ENCODE data around the gene FAM72A. TPM values are rescaled to one million over a fixed set of nuclear protein-coding genes. Genes with fewer than 3 reads are reported as not detected.
"Not testable (repeated sequence)": the region's sequence is repeated elsewhere in the genome, so short reads cannot be mapped to it uniquely, and the experiment has no call there.

Gene FAM72A
- total RNA-seq, 1 donor from 2014 or later: 34.0 TPM

- H3K27ac Mint-ChIP-seq; H3K36me3 Mint-ChIP-seq (ENCODE audit: low read depth); H3K9me3 Mint-ChIP-seq; intact Hi-C loops (cut with micrococcal nuclease); DNase-seq (ENCODE audit: low spot score); H3K4me3 Mint-ChIP-seq; H3K27me3 Mint-ChIP-seq (ENCODE audit: insufficient read depth); H3K4me1 Mint-ChIP-seq (ENCODE audit: low read depth): not testable (repeated sequence)
These were observed 28.3 kb downstream of the FAM72A start for GRCh38 chr1:206174182-206174868.

DNA sequence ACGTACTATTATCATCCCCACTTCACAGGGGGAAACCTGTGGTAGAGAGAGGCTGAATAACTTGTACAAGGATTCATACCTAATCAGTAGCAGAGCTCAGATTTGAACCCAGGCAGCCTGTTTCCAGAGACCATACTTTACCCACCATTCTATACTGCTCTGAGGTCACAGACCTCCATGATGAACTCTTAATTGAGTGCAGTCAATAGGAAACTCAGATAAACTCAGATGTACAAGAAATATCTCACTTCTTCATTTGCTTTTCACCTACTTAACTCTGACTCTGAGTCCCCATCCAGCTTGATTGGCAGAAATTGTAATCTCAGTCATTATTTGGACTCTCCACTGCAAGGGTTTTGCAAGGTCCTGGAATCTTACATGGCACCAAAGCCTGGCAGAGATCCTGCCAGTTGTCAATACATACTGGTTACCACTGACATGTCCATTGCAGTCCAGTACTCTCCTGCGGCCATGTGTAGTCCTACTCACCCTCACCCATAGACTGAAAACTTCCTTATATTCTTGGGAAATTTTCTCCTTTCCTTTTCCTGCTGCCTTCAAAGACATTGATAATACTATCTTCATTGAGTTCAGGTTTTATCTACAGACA is 29.4 kb downstream of the FAM72A start:
- H3K9me3 Mint-ChIP-seq; H3K4me1 Mint-ChIP-seq (ENCODE audit: low read depth); H3K27ac Mint-ChIP-seq; intact Hi-C loops (cut with micrococcal nuclease); H3K4me3 Mint-ChIP-seq; H3K27me3 Mint-ChIP-seq (ENCODE audit: insufficient read depth); H3K36me3 Mint-ChIP-seq (ENCODE audit: low read depth); DNase-seq (ENCODE audit: low spot score): not testable (repeated sequence)

DNA sequence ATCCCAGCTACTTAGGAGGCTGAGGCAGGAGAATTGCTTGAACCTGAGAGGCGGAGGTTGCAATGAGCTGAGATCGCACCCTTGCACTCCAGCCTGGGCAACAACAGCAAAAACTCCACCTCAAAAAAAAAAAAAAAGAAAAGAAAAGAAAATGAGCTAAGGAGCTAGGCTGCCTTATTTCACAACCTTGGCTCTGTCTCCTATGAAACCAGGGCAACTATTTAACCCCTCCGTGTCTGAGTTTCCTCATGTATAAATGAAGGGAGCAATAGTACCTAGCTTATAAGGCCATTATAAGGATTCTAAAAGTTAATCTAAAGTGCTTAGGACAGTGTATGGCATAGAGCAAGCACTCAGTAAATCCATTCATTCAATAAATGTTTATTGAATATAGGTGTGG is 32.8 kb downstream of the FAM72A start:
- H3K27ac Mint-ChIP-seq; H3K4me1 Mint-ChIP-seq (ENCODE audit: low read depth); H3K4me3 Mint-ChIP-seq; DNase-seq (ENCODE audit: low spot score); H3K27me3 Mint-ChIP-seq (ENCODE audit: insufficient read depth); intact Hi-C loops (cut with micrococcal nuclease); H3K36me3 Mint-ChIP-seq (ENCODE audit: low read depth); H3K9me3 Mint-ChIP-seq: not testable (repeated sequence)

GRCh38 chr1:206167350-206168029 is 35.1 kb downstream of the FAM72A start:
- intact Hi-C loops (cut with micrococcal nuclease); H3K4me3 Mint-ChIP-seq; H3K4me1 Mint-ChIP-seq (ENCODE audit: low read depth); H3K27ac Mint-ChIP-seq; H3K9me3 Mint-ChIP-seq; H3K36me3 Mint-ChIP-seq (ENCODE audit: low read depth); DNase-seq (ENCODE audit: low spot score); H3K27me3 Mint-ChIP-seq (ENCODE audit: insufficient read depth): not testable (repeated sequence)

GRCh38 chr1:206145771-206146290 is 56.8 kb downstream of the FAM72A start:
- H3K4me3 Mint-ChIP-seq: no peak overlapping the region
- intact Hi-C loops (cut with micrococcal nuclease): no loop called here
- peaks cover 11% of the 10 kb centered on the region for H3K9me3 Mint-ChIP-seq
- H3K27ac Mint-ChIP-seq: no peak overlapping the region
- peaks cover 3% of the 10 kb centered on the region for H3K36me3 Mint-ChIP-seq (ENCODE audit: low read depth)
- peaks cover 41% of the 10 kb centered on the region for H3K27me3 Mint-ChIP-seq (ENCODE audit: insufficient read depth)
- H3K4me1 Mint-ChIP-seq (ENCODE audit: low read depth): peaks cover 8% of the 10 kb centered on the region
- no peak for DNase-seq (ENCODE audit: low spot score)

DNA sequence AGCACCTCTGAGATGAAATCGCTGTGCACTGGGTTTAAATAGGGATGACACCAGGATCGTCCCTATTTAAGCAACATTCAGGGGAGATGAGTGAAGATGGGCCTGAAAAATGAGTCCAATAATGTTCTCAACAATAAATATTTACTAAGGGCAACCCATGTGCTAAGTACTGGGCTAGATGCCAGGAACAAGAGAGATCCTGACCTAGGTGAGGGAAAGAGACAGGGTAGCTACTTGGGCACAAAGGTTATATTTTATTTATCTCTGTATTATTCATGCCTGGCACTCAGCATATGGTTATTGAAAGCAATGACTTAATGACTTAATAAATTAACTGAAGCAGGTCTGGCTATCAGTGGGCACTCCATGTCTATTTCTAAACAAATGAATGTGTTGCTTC is 58.0 kb downstream of the FAM72A start:
- Mint-ChIP-seq H3K36me3 (ENCODE audit: low read depth) (peaks cover 3% of the 10 kb centered on the region), H3K4me3 (no peak overlapping the region), H3K27me3 (ENCODE audit: insufficient read depth) (peaks cover 53% of the 10 kb centered on the region), H3K4me1 (ENCODE audit: low read depth) (peaks cover 8% of the 10 kb centered on the region), H3K9me3 (peaks cover 11% of the 10 kb centered on the region), H3K27ac (no peak overlapping the region)
- intact Hi-C loops (cut with micrococcal nuclease): no loop called here
- no peak for DNase-seq (ENCODE audit: low spot score)

- no peak for DNase-seq (ENCODE audit: low spot score)
- H3K9me3 Mint-ChIP-seq: peaks cover 11% of the 10 kb centered on the region
- no peak overlapping the region for H3K27ac Mint-ChIP-seq
These were observed 59.0 kb downstream of the FAM72A start for GRCh38 chr1:206143537-206144172.

GRCh38 chr1:206142770-206143169 is 59.9 kb downstream of the FAM72A start:
- Mint-ChIP-seq H3K27ac (no peak overlapping the region), H3K27me3 (ENCODE audit: insufficient read depth) (peaks cover 45% of the 10 kb centered on the region), H3K4me1 (ENCODE audit: low read depth) (peaks cover 8% of the 10 kb centered on the region), H3K9me3 (peaks cover 7% of the 10 kb centered on the region), H3K4me3 (no peak overlapping the region), H3K36me3 (ENCODE audit: low read depth) (peaks cover 3% of the 10 kb centered on the region)
- DNase-seq (ENCODE audit: low spot score): no peak
- intact Hi-C loops (cut with micrococcal nuclease): no loop called here

More at GRCh38 chr1:206143537-206144172, 59.0 kb downstream of the FAM72A start:
- H3K27me3 Mint-ChIP-seq (ENCODE audit: insufficient read depth): peaks cover 51% of the 10 kb centered on the region
- H3K4me1 Mint-ChIP-seq (ENCODE audit: low read depth): peaks cover 8% of the 10 kb centered on the region
- peaks cover 3% of the 10 kb centered on the region for H3K36me3 Mint-ChIP-seq (ENCODE audit: low read depth)
- intact Hi-C loops (cut with micrococcal nuclease): no loop called here
- H3K4me3 Mint-ChIP-seq: no peak overlapping the region

- no peak for DNase-seq (ENCODE audit: low spot score)
- no peak overlapping the region for H3K4me3 Mint-ChIP-seq
- H3K36me3 Mint-ChIP-seq (ENCODE audit: low read depth): peaks cover 3% of the 10 kb centered on the region
- H3K9me3 Mint-ChIP-seq: peaks cover under 1% of the 10 kb centered on the region
- peaks cover 8% of the 10 kb centered on the region for H3K4me1 Mint-ChIP-seq (ENCODE audit: low read depth)
- intact Hi-C loops (cut with micrococcal nuclease): no loop called here
- peaks cover 44% of the 10 kb centered on the region for H3K27me3 Mint-ChIP-seq (ENCODE audit: insufficient read depth)
- H3K27ac Mint-ChIP-seq: no peak overlapping the region
These were observed 60.6 kb downstream of the FAM72A start for GRCh38 chr1:206142011-206142410.

- intact Hi-C loops (cut with micrococcal nuclease): no loop called here
- Mint-ChIP-seq H3K27ac (no peak overlapping the region), H3K27me3 (ENCODE audit: insufficient read depth) (peaks cover 25% of the 10 kb centered on the region), H3K4me1 (ENCODE audit: low read depth) (no peaks in the 10 kb centered on the region), H3K36me3 (ENCODE audit: low read depth) (no peaks in the 10 kb centered on the region), H3K4me3 (no peak overlapping the region), H3K9me3 (no peaks in the 10 kb centered on the region)
- DNase-seq (ENCODE audit: low spot score): no peak
These were observed 66.4 kb downstream of the FAM72A start for GRCh38 chr1:206136241-206136640.
